H9 (cell line): ENCODE measurements around the gene CEP250. TPM values are rescaled to one million over a fixed set of nuclear protein-coding genes. Genes with fewer than 3 reads are reported as not detected.

Source experiments
- DNase-seq: peaks from one replicate; pipeline ENCODE4 v3.0.0-alpha.2; 2017
- H2AFZ ChIP-seq: one replicate; pipeline ENCODE4 v1.6.1; 2013; ENCODE audit warnings: mild to moderate bottlenecking, low read length, control low read depth, moderate library complexity
- H2AK5ac ChIP-seq: 2 replicates; pipeline ENCODE4 v1.6.1; 2013; ENCODE audit warnings: low read length, control low read depth, mixed read lengths; ENCODE audit not compliant: insufficient read length
- H2BK120ac ChIP-seq: one replicate; pipeline ENCODE4 v1.6.1; 2013; ENCODE audit warnings: low read depth, mild to moderate bottlenecking, low read length, control low read depth, inconsistent platforms; ENCODE audit not compliant: poor library complexity, severe bottlenecking
- H2BK12ac ChIP-seq: 2 replicates; pipeline ENCODE4 v1.6.1; 2013; ENCODE audit warnings: low read length, control low read depth, mixed read lengths, low read depth; ENCODE audit not compliant: insufficient read length
- H2BK15ac ChIP-seq: 2 replicates; pipeline ENCODE4 v1.6.1; 2013; ENCODE audit warnings: low read depth, low read length, control low read depth
- H2BK20ac ChIP-seq: one replicate; pipeline ENCODE4 v1.6.1; 2013; ENCODE audit warnings: low read depth, mild to moderate bottlenecking, low read length, control low read depth, inconsistent platforms; ENCODE audit not compliant: poor library complexity, severe bottlenecking
- H2BK5ac ChIP-seq: 2 replicates; pipeline ENCODE4 v1.6.1; 2013; ENCODE audit warnings: low read length, control low read depth, mixed read lengths; ENCODE audit not compliant: insufficient read length
- H3K14ac ChIP-seq: 2 replicates; pipeline ENCODE4 v1.6.1; 2013; ENCODE audit warnings: low read length, control low read depth; ENCODE audit not compliant: insufficient read depth
- H3K18ac ChIP-seq: 2 replicates; pipeline ENCODE4 v1.6.1; 2013; ENCODE audit warnings: low read depth, mild to moderate bottlenecking, mixed read lengths, low read length, control low read depth; ENCODE audit not compliant: insufficient read length
- H3K23ac ChIP-seq: 2 replicates; pipeline ENCODE4 v1.6.1; 2013; ENCODE audit warnings: low read length, control low read depth, mixed read lengths, low read depth; ENCODE audit not compliant: insufficient read length
- H3K23me2 ChIP-seq: 2 replicates; pipeline ENCODE4 v1.6.1; 2013; ENCODE audit warnings: low read depth, mild to moderate bottlenecking, mixed read lengths, low read length, control low read depth; ENCODE audit not compliant: insufficient read length, poor library complexity, severe bottlenecking
- H3K27ac ChIP-seq: 2 replicates; pipeline ENCODE4 v1.5.1; 2013; ENCODE audit warnings: low read length, control low read depth, mixed read lengths, low read depth; ENCODE audit not compliant: insufficient read length
- H3K27me3 ChIP-seq: 2 replicates; pipeline ENCODE4 v1.6.1; 2013; ENCODE audit warnings: low read length, control low read depth, inconsistent platforms; ENCODE audit not compliant: insufficient read depth
- H3K4ac ChIP-seq: 2 replicates; pipeline ENCODE4 v1.6.1; 2013; ENCODE audit warnings: low read depth, mild to moderate bottlenecking, control low read depth, inconsistent platforms, low read length, moderate library complexity
- H3K4me1 ChIP-seq: 2 replicates; pipeline ENCODE4 v1.6.1; 2013; ENCODE audit warnings: low read length, control low read depth, inconsistent platforms; ENCODE audit not compliant: insufficient read depth
- H3K4me2 ChIP-seq: 2 replicates; pipeline ENCODE4 v1.6.1; 2013; ENCODE audit warnings: low read length, control low read depth, mixed read lengths; ENCODE audit not compliant: insufficient read length, insufficient read depth
- H3K56ac ChIP-seq: 2 replicates; pipeline ENCODE4 v1.6.1; 2013; ENCODE audit warnings: low read depth, mild to moderate bottlenecking, mixed read lengths, low read length, control low read depth; ENCODE audit not compliant: insufficient read length
- H3K79me1 ChIP-seq: 2 replicates; pipeline ENCODE4 v1.6.1; 2013; ENCODE audit warnings: low read depth, mild to moderate bottlenecking, moderate library complexity, low read length, control low read depth, inconsistent platforms; ENCODE audit not compliant: insufficient read depth, poor library complexity, severe bottlenecking
- H3K79me2 ChIP-seq: 2 replicates; pipeline ENCODE4 v1.6.1; 2013; ENCODE audit warnings: low read length, control low read depth, inconsistent platforms; ENCODE audit not compliant: insufficient read depth
- H3K9ac ChIP-seq: 2 replicates; pipeline ENCODE4 v1.6.1; 2013; ENCODE audit warnings: low read length, control low read depth, mixed read lengths; ENCODE audit not compliant: insufficient read length; ENCODE audit errors: extremely low read depth
- H3K9me3 ChIP-seq: one replicate; pipeline ENCODE4 v1.6.1; 2013; ENCODE audit warnings: low read depth, low read length, inconsistent platforms; ENCODE audit not compliant: control insufficient read depth
- H3T11ph ChIP-seq: one replicate; pipeline ENCODE4 v1.6.1; 2013; ENCODE audit warnings: mild to moderate bottlenecking, low read length, control low read depth, inconsistent platforms
- H4K20me1 ChIP-seq: one replicate; pipeline ENCODE4 v1.6.1; 2013; ENCODE audit not compliant: control insufficient read depth, insufficient read length, insufficient read depth
- H4K5ac ChIP-seq: 2 replicates; pipeline ENCODE4 v1.6.1; 2013; ENCODE audit warnings: low read depth, mild to moderate bottlenecking, mixed read lengths, low read length, control low read depth; ENCODE audit not compliant: insufficient read length
- H4K8ac ChIP-seq: replicated peaks from 2 replicates; pipeline ENCODE4 v1.6.1; 2013; ENCODE audit warnings: low read length, control low read depth, mixed read lengths, low read depth; ENCODE audit not compliant: insufficient read length
- H4K91ac ChIP-seq: 2 replicates; pipeline ENCODE4 v1.6.1; 2013; ENCODE audit warnings: low read depth, mild to moderate bottlenecking, moderate library complexity, mixed read lengths, low read length, control low read depth; ENCODE audit not compliant: insufficient read length
- H3K27ac Mint-ChIP-seq, 3 experiments: 2 replicates in 2 of 3; 3 replicates in 1 of 3; pipeline ENCODE4 v1.8.0; 2020 to 2021; ENCODE audit warnings: mixed read lengths in 3 of 3, mild to moderate bottlenecking in 1 of 3, moderate library complexity in 1 of 3
- H3K27me3 Mint-ChIP-seq: 2 replicates; pipeline ENCODE4 v1.8.0; 2021; ENCODE audit warnings: low read depth, mild to moderate bottlenecking, moderate library complexity, mixed read lengths
- H3K36me3 Mint-ChIP-seq, 3 experiments: 2 replicates in 2 of 3; 3 replicates in 1 of 3; pipeline ENCODE4 v1.8.0; 2020 to 2021; ENCODE audit warnings: low read depth in 3 of 3, mixed read lengths in 3 of 3; ENCODE audit not compliant: insufficient read depth in 1 of 3
- H3K4me1 Mint-ChIP-seq, 2 experiments: 2 replicates each; pipeline ENCODE4 v1.8.0; 2020; ENCODE audit warnings: mixed read lengths in 2 of 2
- H3K4me3 Mint-ChIP-seq, 2 experiments: 2 replicates in 1 of 2; 3 replicates in 1 of 2; pipeline ENCODE4 v1.8.0; 2020 to 2021; ENCODE audit warnings: mild to moderate bottlenecking in 2 of 2, mixed read lengths in 2 of 2, moderate library complexity in 1 of 2
- H3K9me3 Mint-ChIP-seq, 2 experiments: 2 replicates in 1 of 2; 3 replicates in 1 of 2; pipeline ENCODE4 v1.8.0; 2020; ENCODE audit warnings: mild to moderate bottlenecking in 2 of 2, mixed read lengths in 2 of 2, moderate library complexity in 1 of 2
- WGBS: extraction: QIAGEN DNeasy Blood & Tissue Kit; methylation state at CpG from one replicate; pipeline ENCODE4 v1.1.7; 2013; ENCODE audit warnings: missing lambda C conversion rate, low lambda C conversion rate, mixed read lengths; ENCODE audit not compliant: insufficient read length; ENCODE audit errors: extremely low coverage; 5-methylcytosine and 5-hydroxymethylcytosine counted together
- total RNA-seq: library from RNA; stranded (reverse); gene quantifications from 2 replicates; pipeline ENCODE4 v1.2.1, GENCODE V29; 2021
- TF ChIP-seq, protein P1 (sequence below): fragments of 200-600 bp; sonication (generic); conservative IDR thresholded peaks from 3 replicates; pipeline ENCODE4 v1.8.0; 2021; ENCODE audit warnings: antibody characterized with exemption, mild to moderate bottlenecking

The CEP250 gene
- total RNA-seq, 1 experiment from 2014 or later, result 29.8 TPM

DNA sequence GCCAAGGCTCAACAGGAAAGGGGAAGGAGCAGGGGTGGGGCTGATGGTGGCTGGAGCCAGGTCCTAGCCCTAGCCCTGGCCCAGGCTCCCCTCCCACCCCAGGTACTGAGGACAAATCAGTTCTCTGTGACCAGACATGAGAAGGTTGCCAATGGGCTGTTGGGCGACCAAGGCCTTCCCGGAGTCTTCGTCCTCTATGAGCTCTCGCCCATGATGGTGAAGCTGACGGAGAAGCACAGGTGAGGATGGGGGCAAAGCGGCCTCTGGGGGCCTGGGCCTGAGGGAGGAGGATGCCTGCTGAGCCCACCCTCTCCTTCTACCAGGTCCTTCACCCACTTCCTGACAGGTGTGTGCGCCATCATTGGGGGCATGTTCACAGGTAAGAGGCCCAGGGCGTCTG is 101.5 kb downstream of the CEP250 start:
- no peaks in the 10 kb centered on the region for H3K4me1 ChIP-seq
- H3K23ac ChIP-seq, result no peak overlapping the region
- H2BK15ac ChIP-seq, result no peak overlapping the region
- H4K20me1 ChIP-seq, result no peaks in the 10 kb centered on the region
- H3K79me2 ChIP-seq, result no peaks in the 10 kb centered on the region
- H3K9me3 Mint-ChIP-seq, result no peaks in the 10 kb centered on the region
- H3K4me3 Mint-ChIP-seq, result no peak overlapping the region
- H2AFZ ChIP-seq, result no peak overlapping the region
- no peak overlapping the region for H2BK120ac ChIP-seq
- H3K27ac ChIP-seq, result no peak overlapping the region
- H3K18ac ChIP-seq, result no peak overlapping the region
- H3K9me3 ChIP-seq, result no peaks in the 10 kb centered on the region
- H3K9ac ChIP-seq, result no peak overlapping the region
- no peak overlapping the region for H3K4me2 ChIP-seq
- no peaks in the 10 kb centered on the region for H3K79me1 ChIP-seq
- H3K4ac ChIP-seq, result no peak overlapping the region
- H3K56ac ChIP-seq, result no peak overlapping the region
- H3K27me3 ChIP-seq, result no peaks in the 10 kb centered on the region
- no peak overlapping the region for H3T11ph ChIP-seq
- H3K4me1 Mint-ChIP-seq, result peaks cover 5 to 12% of the 10 kb centered on the region in 2 experiments
- no peak overlapping the region for H2BK12ac ChIP-seq
- WGBS, result no CpG with 5 or more reads among the region's 8 CpGs
- H4K8ac ChIP-seq, result no peak overlapping the region
- H3K27me3 Mint-ChIP-seq, result no peaks in the 10 kb centered on the region
- peaks cover 18 to 41% (median 31%) of the 10 kb centered on the region in 3 experiments for H3K36me3 Mint-ChIP-seq
- H2BK20ac ChIP-seq, result no peak overlapping the region
- no peak overlapping the region for H3K14ac ChIP-seq
- TF ChIP-seq, protein P1, sequence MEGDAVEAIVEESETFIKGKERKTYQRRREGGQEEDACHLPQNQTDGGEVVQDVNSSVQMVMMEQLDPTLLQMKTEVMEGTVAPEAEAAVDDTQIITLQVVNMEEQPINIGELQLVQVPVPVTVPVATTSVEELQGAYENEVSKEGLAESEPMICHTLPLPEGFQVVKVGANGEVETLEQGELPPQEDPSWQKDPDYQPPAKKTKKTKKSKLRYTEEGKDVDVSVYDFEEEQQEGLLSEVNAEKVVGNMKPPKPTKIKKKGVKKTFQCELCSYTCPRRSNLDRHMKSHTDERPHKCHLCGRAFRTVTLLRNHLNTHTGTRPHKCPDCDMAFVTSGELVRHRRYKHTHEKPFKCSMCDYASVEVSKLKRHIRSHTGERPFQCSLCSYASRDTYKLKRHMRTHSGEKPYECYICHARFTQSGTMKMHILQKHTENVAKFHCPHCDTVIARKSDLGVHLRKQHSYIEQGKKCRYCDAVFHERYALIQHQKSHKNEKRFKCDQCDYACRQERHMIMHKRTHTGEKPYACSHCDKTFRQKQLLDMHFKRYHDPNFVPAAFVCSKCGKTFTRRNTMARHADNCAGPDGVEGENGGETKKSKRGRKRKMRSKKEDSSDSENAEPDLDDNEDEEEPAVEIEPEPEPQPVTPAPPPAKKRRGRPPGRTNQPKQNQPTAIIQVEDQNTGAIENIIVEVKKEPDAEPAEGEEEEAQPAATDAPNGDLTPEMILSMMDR, result no peak
- H2AK5ac ChIP-seq, result no peak overlapping the region
- H3K23me2 ChIP-seq, result no peaks in the 10 kb centered on the region
- H3K27ac Mint-ChIP-seq, result no peak overlapping the region
- H4K5ac ChIP-seq, result no peak overlapping the region
- no peak for DNase-seq
- H2BK5ac ChIP-seq, result no peak overlapping the region
- H4K91ac ChIP-seq, result no peak overlapping the region
